Thyroid gland (tissue), 4 donors: ENCODE data around the gene KRTAP19-8. TPM values are rescaled to one million over a fixed set of nuclear protein-coding genes. Genes with fewer than 3 reads are reported as not detected.

ENCODE experiments used
- DNase-seq, 2 donors: peaks; one replicate each; pipeline ENCODE4 v3.0.0-alpha.2; 2019
- H3K27ac ChIP-seq, 3 donors: fragments of 200-600 bp; sonication (generic); 1 replicate in 2 of 3; 2 replicates in 1 of 3; pipeline ENCODE4 v1.5.1; 2016 to 2019; ENCODE audit warnings: mild to moderate bottlenecking in 1 of 3, moderate library complexity in 1 of 3
- H3K27me3 ChIP-seq: fragments of 200-600 bp; sonication (generic); one replicate; pipeline ENCODE4 v1.5.1; 2019
- H3K36me3 ChIP-seq, 2 donors: fragments of 200-600 bp; sonication (generic); one replicate each; pipeline ENCODE4 v1.5.1; 2016 to 2019
- H3K4me1 ChIP-seq, 2 donors: fragments of 200-600 bp; sonication (generic); one replicate each; pipeline ENCODE4 v1.5.1; 2017 to 2019
- H3K4me3 ChIP-seq, 3 donors: fragments of 200-600 bp; sonication (generic); replicated peaks in 1 of 3; 1 replicate in 2 of 3; 2 replicates in 1 of 3; pipeline ENCODE4 v1.5.1; 2016; ENCODE audit warnings: mild to moderate bottlenecking in 1 of 3
- H3K9me3 ChIP-seq: fragments of 200-600 bp; sonication (generic); one replicate; pipeline ENCODE4 v1.5.1; 2017
- CTCF ChIP-seq, 6 experiments: fragments of 200-600 bp in 3 of 6; fragments of 450-650 bp in 3 of 6; sonication (generic) in 3 of 6; IDR thresholded peaks; one replicate each; pipeline ENCODE4 v1.5.1; 2016 to 2019; ENCODE audit warnings: antibody characterized with exemption in 6 of 6, mild to moderate bottlenecking in 2 of 6, inconsistent platforms in 1 of 6, moderate library complexity in 1 of 6
- POLR2A ChIP-seq, 2 donors: fragments of 450-650 bp; IDR thresholded peaks; one replicate each; pipeline ENCODE4 v1.6.1; 2017; ENCODE audit warnings: antibody characterized with exemption in 2 of 2, mild to moderate bottlenecking in 2 of 2, moderate library complexity in 1 of 2
- WGBS, 2 donors: methylation state at CpG; one replicate each; pipeline ENCODE4 v1.1.5; 2017; 5-methylcytosine and 5-hydroxymethylcytosine counted together
- intact Hi-C: fragments of 100-400 bp; cut with DNase I; formaldehyde crosslinking; loops from one replicate; pipeline ENCODE4 v1.15.1; 2023
- total RNA-seq, 4 donors: library from RNA; depleted of rRNA; stranded (reverse); fragments of >200 nt; gene quantifications; one replicate each; pipeline ENCODE4 v1.2.3, GENCODE V29; 2016

Gene KRTAP19-8
- total RNA-seq, 4 donors from 2014 or later: not detected

- Histone ChIP-seq H3K36me3 (no peaks in the 10 kb centered on the region), H3K4me1 (no peaks in the 10 kb centered on the region), H3K27ac (no peak overlapping the region), H3K9me3 (no peaks in the 10 kb centered on the region), H3K27me3 (no peaks in the 10 kb centered on the region), H3K4me3 (no peak overlapping the region)
- intact Hi-C loops: no loop called here
- no peak for TF ChIP-seq POLR2A (IDR thresholded peaks at IDR 0.05)
- TF ChIP-seq CTCF (IDR thresholded peaks at IDR 0.05): no peak
- WGBS, 2 donors: 91% methylated on average over 6 of the region's 6 CpGs
- no peak for DNase-seq
These were observed 37.6 kb upstream of the KRTAP19-8 start for GRCh38 chr21:31075848-31076247.

- H3K36me3 ChIP-seq: no peaks in the 10 kb centered on the region
- no peak for DNase-seq
- WGBS, 2 donors: 29 to 33% methylated on average over 4 of the region's 4 CpGs
- H3K27me3 ChIP-seq: no peaks in the 10 kb centered on the region
- H3K27ac ChIP-seq: no peak overlapping the region
- H3K9me3 ChIP-seq: no peaks in the 10 kb centered on the region
- H3K4me3 ChIP-seq: no peak overlapping the region
- intact Hi-C loops: no loop called here
- TF ChIP-seq POLR2A (IDR thresholded peaks at IDR 0.05) (no peak), CTCF (IDR thresholded peaks at IDR 0.05) (no peak)
- H3K4me1 ChIP-seq: no peaks in the 10 kb centered on the region
These were observed 34.3 kb upstream of the KRTAP19-8 start for GRCh38 chr21:31072533-31072932.

- no peaks in the 10 kb centered on the region for H3K36me3 ChIP-seq
- no peak overlapping the region for H3K27ac ChIP-seq
- DNase-seq: no peak
- 86 to 88% methylated on average over 3 of the region's 3 CpGs for whole genome bisulfite sequencing, 2 donors
- H3K4me3 ChIP-seq: no peak overlapping the region
- H3K9me3 ChIP-seq: no peaks in the 10 kb centered on the region
- no peaks in the 10 kb centered on the region for H3K4me1 ChIP-seq
- TF ChIP-seq CTCF (IDR thresholded peaks at IDR 0.05) (no peak), POLR2A (IDR thresholded peaks at IDR 0.05) (no peak)
- no peaks in the 10 kb centered on the region for H3K27me3 ChIP-seq
- intact Hi-C loops: no loop called here
These were observed 26.5 kb upstream of the KRTAP19-8 start for GRCh38 chr21:31064803-31065202.

GRCh38 chr21:31052489-31053142 lies 14.3 kb upstream of the KRTAP19-8 start:
- TF ChIP-seq POLR2A (IDR thresholded peaks at IDR 0.05) (no peak), CTCF (IDR thresholded peaks at IDR 0.05) (no peak)
- no peaks in the 10 kb centered on the region for H3K27me3 ChIP-seq
- no peaks in the 10 kb centered on the region for H3K36me3 ChIP-seq
- no peak overlapping the region for H3K27ac ChIP-seq
- no peak for DNase-seq
- no peak overlapping the region for H3K4me3 ChIP-seq
- intact Hi-C loops: no loop called here
- no peaks in the 10 kb centered on the region for H3K9me3 ChIP-seq
- no peaks in the 10 kb centered on the region for H3K4me1 ChIP-seq
- 86 to 87% methylated on average over 5 of the region's 5 CpGs for WGBS, 2 donors

- DNase-seq: no peak
- no peaks in the 10 kb centered on the region for H3K9me3 ChIP-seq
- H3K27me3 ChIP-seq: no peaks in the 10 kb centered on the region
- H3K27ac ChIP-seq: no peak overlapping the region
- TF ChIP-seq CTCF (IDR thresholded peaks at IDR 0.05) (no peak), POLR2A (IDR thresholded peaks at IDR 0.05) (no peak)
- WGBS, 2 donors: 88 to 98% methylated on average over 3 of the region's 3 CpGs
- no peaks in the 10 kb centered on the region for H3K36me3 ChIP-seq
- no peak overlapping the region for H3K4me3 ChIP-seq
- no peaks in the 10 kb centered on the region for H3K4me1 ChIP-seq
- intact Hi-C loops: no loop called here
These were observed 12.4 kb upstream of the KRTAP19-8 start for GRCh38 chr21:31050577-31051157.
